Tibial artery (tissue), 4 donors: ENCODE measurements around the gene GTPBP6.

ENCODE experiments used
- DNase-seq, 2 donors: peaks; one replicate each; pipeline ENCODE4 v3.0.0-alpha.2; 2019
- H3K27ac ChIP-seq, 2 donors: fragments of 200-600 bp; sonication (generic) in 1 of 2; 1 replicate in 1 of 2; 2 replicates in 1 of 2; pipeline ENCODE4 v1.5.1; 2018 to 2019; ENCODE audit warnings: mild to moderate bottlenecking in 1 of 2
- H3K27me3 ChIP-seq, 2 donors: fragments of 200-600 bp; sonication (generic) in 1 of 2; one replicate each; pipeline versions ENCODE4 v1.5.1 to v1.6.0; 2016 to 2019
- H3K36me3 ChIP-seq, 3 donors: fragments of 200-600 bp; sonication (generic) in 2 of 3; one replicate each; pipeline ENCODE4 v1.5.1; 2016 to 2019; ENCODE audit warnings: mild to moderate bottlenecking in 2 of 3
- H3K4me1 ChIP-seq, 4 donors: fragments of 200-600 bp; sonication (generic) in 2 of 4; 1 replicate in 3 of 4; 2 replicates in 1 of 4; pipeline ENCODE4 v1.5.1; 2016 to 2019
- H3K4me3 ChIP-seq, 2 donors: fragments of 200-600 bp; sonication (generic) in 1 of 2; 1 replicate in 1 of 2; 2 replicates in 1 of 2; pipeline ENCODE4 v1.5.1; 2018 to 2019; ENCODE audit warnings: mild to moderate bottlenecking in 2 of 2
- H3K9me3 ChIP-seq, 3 donors: fragments of 200-600 bp; sonication (generic) in 1 of 3; one replicate each; pipeline ENCODE4 v1.5.1; 2016 to 2019
- CTCF ChIP-seq, 2 experiments: fragments of 200-600 bp in 1 of 2; fragments of 450-650 bp in 1 of 2; IDR thresholded peaks; one replicate each; pipeline ENCODE4 v1.5.1; 2017 to 2019; ENCODE audit warnings: antibody characterized with exemption in 2 of 2, mild to moderate bottlenecking in 1 of 2, moderate library complexity in 1 of 2
- intact Hi-C: fragments of 100-400 bp; cut with DNase I; formaldehyde crosslinking; loops from one replicate; pipeline ENCODE4 v1.15.0; 2023; ENCODE audit warnings: low total_unique reads

Gene GTPBP6

GRCh38 chrX:318739-319578 lies at the start of gene GTPBP6:
Gene GTPBP6, minus strand, starts transcription at chrX:318796. Its CDS starts 9 bp downstream, at chrX:318787.
- intact Hi-C loops: loop anchor here (5.0 to 10.0 kb wide), 3 partner anchors 68 to 1133 kb away; partner anchors contain the start of genes ASMTL, PPP2R3B and SLC25A6
- H3K27ac ChIP-seq: peak within 1 kb of the TSS; percentile 91 to 95
- peak in 1 of 2 experiments; percentile 28 for TF ChIP-seq CTCF (IDR thresholded peaks at IDR 0.05)
- DNase-seq: peak; percentile 99 to 100
- peaks cover 0 to 4% of the 10 kb centered on the region in 2 donors for H3K27me3 ChIP-seq
- peaks cover 11 to 23% (median 21%) of the 10 kb centered on the region in 3 donors for H3K36me3 ChIP-seq
- peaks cover 0 to 35% (median 17%) of the 10 kb centered on the region in 4 donors for H3K4me1 ChIP-seq
- H3K9me3 ChIP-seq: no peaks in the 10 kb centered on the region
- H3K4me3 ChIP-seq: peak within 1 kb of the TSS; percentile 76 to 97

- Histone ChIP-seq H3K36me3 (no peaks in the 10 kb centered on the region), H3K4me1 (peaks cover 0 to 10% (median 5%) of the 10 kb centered on the region in 4 donors), H3K4me3 (no peak overlapping the region), H3K27me3 (peaks cover 0 to 24% of the 10 kb centered on the region in 2 donors), H3K9me3 (no peaks in the 10 kb centered on the region), H3K27ac (no peak overlapping the region)
- TF ChIP-seq CTCF (IDR thresholded peaks at IDR 0.05): no peak
- intact Hi-C loops: no loop called here
- DNase-seq: no peak
These were observed 49.3 kb upstream of the GTPBP6 start for GRCh38 chrX:367866-368265.

GRCh38 chrX:367349-367748 lies 48.8 kb upstream of the GTPBP6 start:
- Histone ChIP-seq H3K4me3 (no peak overlapping the region), H3K9me3 (no peaks in the 10 kb centered on the region), H3K27me3 (peaks cover 0 to 20% of the 10 kb centered on the region in 2 donors), H3K27ac (no peak overlapping the region), H3K36me3 (no peaks in the 10 kb centered on the region), H3K4me1 (peaks cover 0 to 6% (median 2%) of the 10 kb centered on the region in 4 donors)
- TF ChIP-seq CTCF (IDR thresholded peaks at IDR 0.05): no peak
- DNase-seq: no peak
- intact Hi-C loops: no loop called here

- H3K9me3 ChIP-seq: peaks cover 0 to 19% (median 19%) of the 10 kb centered on the region in 3 donors
- no peak for TF ChIP-seq CTCF (IDR thresholded peaks at IDR 0.05)
- peak in 1 of 2 donors; percentile 24 for DNase-seq
- peaks cover 20 to 32% (median 28%) of the 10 kb centered on the region in 3 donors for H3K36me3 ChIP-seq
- H3K27ac ChIP-seq: no peak overlapping the region
- H3K4me3 ChIP-seq: no peak overlapping the region
- intact Hi-C loops: no loop called here
- no peaks in the 10 kb centered on the region for H3K27me3 ChIP-seq
- peaks cover 0 to 1% (median 0%) of the 10 kb centered on the region in 4 donors for H3K4me1 ChIP-seq
These were observed 45.2 kb upstream of the GTPBP6 start for GRCh38 chrX:363621-364375.

- Histone ChIP-seq H3K4me3 (no peak overlapping the region), H3K27me3 (no peaks in the 10 kb centered on the region), H3K4me1 (no peaks in the 10 kb centered on the region), H3K36me3 (peaks cover 20 to 38% (median 35%) of the 10 kb centered on the region in 3 donors), H3K27ac (no peak overlapping the region), H3K9me3 (peaks cover 0 to 22% (median 19%) of the 10 kb centered on the region in 3 donors)
- no peak for TF ChIP-seq CTCF (IDR thresholded peaks at IDR 0.05)
- peak in 1 of 2 donors; percentile 25 for DNase-seq
- intact Hi-C loops: no loop called here
These were observed 44.5 kb upstream of the GTPBP6 start for GRCh38 chrX:362937-363620.
